GM18873 (cell line): ENCODE measurements around the gene INO80B.

Experiments
- ATAC-seq: cut with Tn5 transposase; IDR thresholded peaks from one replicate; pipeline ENCODE4 v1.9.1; 2021; ENCODE audit warnings: mild to moderate bottlenecking, moderate library complexity, moderate number of reproducible peaks; ENCODE audit not compliant: unreplicated experiment, low FRiP score

INO80B gene

GRCh38 chr2:74498500-74499266 is 43.8 kb downstream of the INO80B start:
- ATAC-seq: no peak

- ATAC-seq: no peak
Observed at GRCh38 chr2:74499267-74499939, 44.5 kb downstream of the INO80B start, which contains the start of gene LBX2. Gene LBX2 (minus strand): TSS chr2:74499603. CDS start chr2:74499537, 66 bp downstream.

GRCh38 chr2:74499940-74500577 is 45.2 kb downstream of the INO80B start:
- no peak for ATAC-seq

- no peak for ATAC-seq
Observed at GRCh38 chr2:74500578-74500946, 45.7 kb downstream of the INO80B start.

GRCh38 chr2:74501335-74502071 is 46.6 kb downstream of the INO80B start:
- no peak for ATAC-seq

- no peak for ATAC-seq
Observed at GRCh38 chr2:74502147-74502719, 47.3 kb downstream of the INO80B start.

- ATAC-seq: no peak
Observed at GRCh38 chr2:74502720-74503505, 48.0 kb downstream of the INO80B start.

GRCh38 chr2:74503506-74504475 is 48.9 kb downstream of the INO80B start:
- ATAC-seq: no peak

GRCh38 chr2:74504591-74504990 is 49.7 kb downstream of the INO80B start:
- ATAC-seq: no peak

- no peak for ATAC-seq
Observed at GRCh38 chr2:74505448-74506246, 50.8 kb downstream of the INO80B start.

- ATAC-seq: peak; percentile 84
Observed at GRCh38 chr2:74507145-74507925, 52.4 kb downstream of the INO80B start, which contains the start of gene PCGF1. Gene PCGF1 (minus strand): TSS chr2:74507695. CDS start chr2:74507668, 27 bp downstream.
